GOT3 (cell line): ENCODE data around the gene ADGRG1.

Experiments used
- DNase-seq: peaks from one replicate; lab custom pipeline; 2025; ENCODE audit warnings: mixed read lengths; lab: John Stamatoyannopoulos, UW

Gene ADGRG1

DNA sequence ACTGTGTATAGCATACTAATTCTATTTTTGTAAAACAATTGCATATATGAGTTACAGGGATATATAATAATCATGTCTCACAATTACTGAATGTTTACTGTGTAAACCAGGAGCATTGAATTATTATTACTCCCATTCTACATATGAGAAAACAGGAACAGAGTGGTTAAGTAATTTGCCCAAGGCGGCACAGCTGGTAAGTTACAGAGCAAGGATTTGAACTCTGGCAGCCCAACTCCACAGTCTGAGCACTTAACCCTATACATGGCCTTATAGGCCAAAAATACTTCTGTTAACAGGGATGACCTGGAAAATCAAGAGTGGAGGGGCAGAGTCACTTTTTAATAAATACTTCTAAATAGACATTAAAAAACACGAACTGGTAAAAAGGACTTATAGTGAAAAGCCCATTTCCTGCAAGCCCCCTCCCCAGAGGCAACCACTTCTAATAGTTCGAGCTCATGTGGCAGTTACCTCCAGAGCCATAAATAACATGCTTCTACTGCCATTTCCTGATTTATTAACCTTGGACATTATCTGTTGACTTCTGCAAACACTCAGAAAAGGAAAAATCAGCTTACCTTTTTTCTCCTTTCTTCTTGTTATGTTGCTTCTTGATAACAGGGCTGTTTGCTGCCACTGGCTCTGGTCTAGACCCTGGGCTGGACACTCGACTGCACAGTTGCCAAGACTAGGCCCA is 22.1 kb upstream of the ADGRG1 start:
- DNase-seq = no peak

- no peak for DNase-seq
Measured at GRCh38 chr16:57606847-57607501, 21.5 kb upstream of the ADGRG1 start.

- no peak for DNase-seq
Measured at GRCh38 chr16:57607676-57608461, 20.6 kb upstream of the ADGRG1 start.

- no peak for DNase-seq
Measured at GRCh38 chr16:57608462-57609113, 19.8 kb upstream of the ADGRG1 start.

- DNase-seq = no peak
Measured at GRCh38 chr16:57609541-57610401, 18.7 kb upstream of the ADGRG1 start.

DNA sequence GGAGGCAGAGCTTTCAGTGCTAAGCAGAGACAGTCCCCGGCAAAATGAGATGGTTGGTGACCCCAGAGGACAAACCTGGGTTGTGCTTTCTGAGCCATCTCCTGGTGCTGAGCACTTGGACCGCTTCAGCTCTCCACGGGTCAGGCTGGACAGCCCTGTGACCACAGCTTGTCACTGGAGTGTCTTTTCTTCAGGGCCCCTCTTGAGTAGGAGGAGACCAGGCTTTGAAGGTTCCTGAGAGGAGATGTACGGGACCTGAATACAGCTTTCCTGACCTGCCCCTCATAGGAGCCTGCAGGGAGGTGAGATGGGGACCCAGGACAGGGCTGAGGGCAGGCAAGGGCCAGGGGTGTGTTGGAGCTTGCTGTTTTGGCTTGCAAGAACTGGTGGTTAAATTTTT is 17.8 kb upstream of the ADGRG1 start:
- no peak for DNase-seq

DNA sequence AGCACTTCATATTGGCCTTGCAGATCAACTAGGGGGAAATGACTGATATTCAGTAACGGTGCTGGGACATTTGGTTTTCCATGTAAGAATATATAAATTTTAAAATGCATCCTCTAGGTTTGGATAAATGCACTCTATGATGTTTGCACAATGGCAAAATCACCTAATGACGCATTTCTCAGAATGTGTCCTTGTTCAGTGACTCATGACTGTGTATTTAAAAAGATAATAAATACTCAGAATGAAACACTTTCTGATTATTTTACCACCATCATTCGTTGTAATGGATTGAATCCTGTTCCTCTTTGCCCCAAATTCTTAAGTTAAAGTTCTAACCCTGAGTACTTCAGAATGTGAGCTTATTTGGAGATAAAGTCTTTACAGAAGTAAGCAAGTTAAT is 17.2 kb upstream of the ADGRG1 start:
- DNase-seq = no peak

DNA sequence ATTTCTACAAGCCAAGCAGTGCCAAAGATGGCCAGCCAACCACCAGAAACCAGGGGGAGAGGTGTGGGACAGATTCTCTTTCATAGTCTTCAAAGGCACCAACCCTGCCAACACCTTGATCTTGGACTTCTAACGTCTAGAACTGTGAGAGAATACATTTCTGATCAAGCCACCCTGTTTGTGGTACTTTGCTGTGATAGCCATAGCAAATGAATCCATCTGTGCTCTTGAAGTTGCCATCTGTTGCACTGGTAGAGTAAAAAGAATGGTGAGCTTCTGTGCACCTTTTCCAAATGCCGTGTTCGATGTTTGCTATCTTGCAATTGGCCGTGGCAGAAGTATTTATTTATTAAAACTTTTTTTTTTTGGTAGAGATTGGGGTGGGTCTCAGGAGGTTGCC is 16.7 kb upstream of the ADGRG1 start:
- no peak for DNase-seq

DNA sequence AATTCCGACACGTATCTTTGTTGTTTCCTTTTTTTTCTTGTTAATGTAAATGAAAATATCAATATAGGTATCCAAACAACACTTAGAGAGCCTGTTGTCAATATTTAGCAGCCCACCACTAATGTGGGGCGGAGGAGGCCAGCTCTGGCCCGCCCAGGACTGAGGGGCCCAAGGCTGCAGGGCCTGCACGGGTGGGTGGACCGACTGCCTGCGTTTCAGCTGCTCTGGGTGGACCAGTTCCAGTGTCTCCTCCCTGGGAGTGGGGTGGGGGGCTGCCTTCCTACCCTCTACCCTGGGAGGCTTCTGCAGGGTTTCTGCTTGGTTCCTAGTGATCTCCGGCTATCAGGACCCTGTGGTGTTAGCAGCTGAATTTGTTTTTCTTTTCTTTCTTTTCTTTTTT is 15.9 kb upstream of the ADGRG1 start:
- DNase-seq = no peak

DNA sequence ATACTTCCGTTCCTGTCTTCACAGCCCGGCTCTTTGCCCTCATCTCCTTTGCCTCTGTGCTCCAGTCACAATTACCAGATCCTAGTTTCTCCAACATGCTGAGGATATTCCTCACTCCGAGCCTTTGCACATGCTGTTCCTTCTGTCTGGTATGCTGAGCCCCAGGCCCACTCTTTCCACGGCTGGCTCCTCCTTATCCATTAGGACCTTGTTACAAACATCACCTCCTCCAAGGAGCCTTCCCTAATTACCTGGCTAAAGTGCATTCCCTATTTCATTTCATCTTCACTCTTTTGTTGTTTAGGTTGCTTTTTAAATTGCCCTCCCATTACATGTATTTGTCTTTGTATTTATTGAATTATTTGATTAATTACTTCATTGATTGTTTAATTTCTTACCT is 14.9 kb upstream of the ADGRG1 start:
- DNase-seq = no peak

- DNase-seq = no peak
Measured at GRCh38 chr16:57614536-57614935, 13.9 kb upstream of the ADGRG1 start.

GRCh38 chr16:57614944-57615343 is 13.5 kb upstream of the ADGRG1 start:
- DNase-seq = no peak

DNA sequence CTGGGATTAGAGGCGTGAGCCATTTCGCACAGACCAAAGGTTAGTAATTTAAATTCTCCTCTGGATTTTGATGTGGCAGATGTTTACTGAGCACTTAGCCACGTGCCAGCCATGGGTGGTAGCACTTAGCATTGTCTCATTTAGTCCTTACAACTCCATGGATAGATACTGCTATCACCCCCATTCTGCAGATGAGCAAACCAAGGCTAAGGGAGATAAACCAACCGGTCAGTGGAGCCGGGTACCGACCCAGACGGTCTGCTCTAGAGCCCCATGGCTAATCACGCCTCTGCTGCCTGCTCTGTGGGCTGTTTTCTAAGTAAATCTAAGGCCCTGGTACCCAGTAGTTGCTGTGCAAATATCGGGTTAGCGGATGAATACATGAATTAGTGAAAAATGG is 12.6 kb upstream of the ADGRG1 start:
- no peak for DNase-seq

GRCh38 chr16:57616241-57616640 is 12.2 kb upstream of the ADGRG1 start:
- no peak for DNase-seq

DNA sequence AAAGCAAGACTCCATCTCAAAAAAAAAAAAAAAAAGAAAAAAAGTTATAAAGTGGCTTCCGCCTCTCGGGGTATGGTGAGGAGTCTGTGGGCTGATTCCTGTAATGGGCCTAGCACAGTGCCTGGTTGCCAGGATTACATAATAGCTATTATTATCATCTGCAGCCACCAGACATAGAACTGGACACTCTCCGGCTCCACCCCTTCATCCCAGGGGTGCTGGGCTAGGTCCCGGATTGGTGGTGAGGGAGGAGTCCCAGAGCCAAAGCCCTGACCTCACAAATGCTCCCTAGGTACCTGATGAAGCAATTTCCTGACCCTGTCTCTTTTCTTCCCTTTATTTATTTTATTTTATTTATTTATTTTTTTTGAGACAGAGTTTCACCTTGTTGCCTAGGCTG is 11.6 kb upstream of the ADGRG1 start:
- DNase-seq = no peak

- DNase-seq = no peak
Measured at GRCh38 chr16:57617604-57618111, 10.8 kb upstream of the ADGRG1 start.

- no peak for DNase-seq
Measured at GRCh38 chr16:57618296-57619132, 9.9 kb upstream of the ADGRG1 start.

- no peak for DNase-seq
Measured at GRCh38 chr16:57619133-57619605, 9.3 kb upstream of the ADGRG1 start.

GRCh38 chr16:57619606-57620334 is 8.7 kb upstream of the ADGRG1 start:
- DNase-seq = no peak
